HL-60 (cell line): ENCODE measurements around the gene NUDT17.

Experiments
- DNase-seq, 2 experiments: peaks; one replicate each; pipeline ENCODE4 v3.0.0-alpha.2; 2010 to 2020; ENCODE audit warnings: low read depth in 1 of 2, low spot score in 1 of 2
- H3K27ac ChIP-seq: fragments of 250-450 bp; sonication (Bioruptor Pico); replicated peaks from 2 replicates; pipeline ENCODE4 v1.5.1; 2020; ENCODE audit warnings: mild to moderate bottlenecking, moderate library complexity
- H3K27me3 ChIP-seq: fragments of 250-450 bp; sonication (Bioruptor Pico); 2 replicates; pipeline ENCODE4 v1.5.1; 2021; ENCODE audit warnings: mild to moderate bottlenecking, moderate library complexity; ENCODE audit not compliant: insufficient read depth, poor library complexity, severe bottlenecking
- H3K4me3 ChIP-seq: replicated peaks from 2 replicates; pipeline ENCODE4 v1.5.1; 2011; ENCODE audit warnings: mild to moderate bottlenecking, control low read depth, low read length; ENCODE audit not compliant: insufficient read depth
- GABPA ChIP-seq: IDR thresholded peaks from 2 replicates; pipeline ENCODE4 v1.6.1; 2012; ENCODE audit warnings: low read depth
- POLR2AphosphoS5 ChIP-seq: IDR thresholded peaks from 2 replicates; pipeline ENCODE4 v1.6.1; 2012; ENCODE audit warnings: low read depth
- SPI1 ChIP-seq: IDR thresholded peaks from 2 replicates; pipeline ENCODE4 v1.6.1; 2012; ENCODE audit warnings: low read depth, mild to moderate bottlenecking, borderline replicate concordance
- TF ChIP-seq, protein P1 (sequence below): IDR thresholded peaks from 2 replicates; pipeline ENCODE4 v1.6.1; 2012; ENCODE audit warnings: low read depth; ENCODE audit not compliant: insufficient replicate concordance
- TF ChIP-seq, protein P2 (sequence below): IDR thresholded peaks from one replicate; pipeline ENCODE4 v1.5.1; 2011; ENCODE audit warnings: low read length, control low read depth, inconsistent platforms; ENCODE audit not compliant: insufficient read depth

NUDT17 gene

DNA sequence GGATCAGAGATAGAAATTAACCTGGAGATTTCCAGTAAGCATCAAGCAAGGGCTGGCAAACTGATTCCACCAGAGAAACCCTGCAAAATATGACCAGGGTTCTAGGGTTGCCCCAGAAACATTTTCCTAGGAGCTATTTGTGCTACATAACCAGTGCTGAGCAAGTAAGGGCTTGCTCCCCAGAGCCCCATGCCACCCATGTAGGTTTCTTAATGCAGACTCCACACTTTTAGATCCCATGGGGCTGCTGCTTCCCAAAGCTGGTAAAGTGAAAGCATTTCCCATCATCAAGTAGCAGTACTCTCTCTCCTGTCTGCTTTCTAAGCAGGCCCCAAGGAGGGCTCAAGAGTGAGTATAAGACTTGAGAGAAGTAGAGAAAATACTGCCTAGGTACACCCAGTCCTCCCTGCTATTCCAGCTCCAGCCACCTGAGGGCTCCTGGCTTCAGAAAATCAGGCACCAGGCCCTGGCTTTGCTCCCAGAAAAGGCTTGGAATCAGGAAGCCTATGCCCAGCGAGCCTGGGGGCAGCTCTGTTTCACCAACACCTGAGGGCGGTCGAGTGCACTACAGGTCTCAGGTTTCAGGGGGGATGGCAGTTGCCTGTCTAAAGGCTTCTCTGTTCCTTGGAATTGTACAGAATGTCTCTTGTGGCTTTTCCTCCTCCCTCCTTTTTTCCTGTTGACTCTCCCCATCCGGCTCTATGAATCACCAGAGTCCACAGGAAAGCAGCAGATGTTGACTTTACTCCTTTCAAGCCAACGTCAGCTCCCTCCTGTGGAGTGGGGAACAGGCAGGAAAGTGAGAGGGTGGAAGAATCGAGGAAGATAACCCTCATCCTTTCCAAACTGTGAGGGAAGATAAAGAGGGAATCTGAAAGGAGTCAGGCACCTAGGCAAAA lies 46.4 kb downstream of the NUDT17 start:
- no peaks in the 10 kb centered on the region for H3K27me3 ChIP-seq
- no peak overlapping the region for H3K4me3 ChIP-seq
- TF ChIP-seq, protein P1, sequence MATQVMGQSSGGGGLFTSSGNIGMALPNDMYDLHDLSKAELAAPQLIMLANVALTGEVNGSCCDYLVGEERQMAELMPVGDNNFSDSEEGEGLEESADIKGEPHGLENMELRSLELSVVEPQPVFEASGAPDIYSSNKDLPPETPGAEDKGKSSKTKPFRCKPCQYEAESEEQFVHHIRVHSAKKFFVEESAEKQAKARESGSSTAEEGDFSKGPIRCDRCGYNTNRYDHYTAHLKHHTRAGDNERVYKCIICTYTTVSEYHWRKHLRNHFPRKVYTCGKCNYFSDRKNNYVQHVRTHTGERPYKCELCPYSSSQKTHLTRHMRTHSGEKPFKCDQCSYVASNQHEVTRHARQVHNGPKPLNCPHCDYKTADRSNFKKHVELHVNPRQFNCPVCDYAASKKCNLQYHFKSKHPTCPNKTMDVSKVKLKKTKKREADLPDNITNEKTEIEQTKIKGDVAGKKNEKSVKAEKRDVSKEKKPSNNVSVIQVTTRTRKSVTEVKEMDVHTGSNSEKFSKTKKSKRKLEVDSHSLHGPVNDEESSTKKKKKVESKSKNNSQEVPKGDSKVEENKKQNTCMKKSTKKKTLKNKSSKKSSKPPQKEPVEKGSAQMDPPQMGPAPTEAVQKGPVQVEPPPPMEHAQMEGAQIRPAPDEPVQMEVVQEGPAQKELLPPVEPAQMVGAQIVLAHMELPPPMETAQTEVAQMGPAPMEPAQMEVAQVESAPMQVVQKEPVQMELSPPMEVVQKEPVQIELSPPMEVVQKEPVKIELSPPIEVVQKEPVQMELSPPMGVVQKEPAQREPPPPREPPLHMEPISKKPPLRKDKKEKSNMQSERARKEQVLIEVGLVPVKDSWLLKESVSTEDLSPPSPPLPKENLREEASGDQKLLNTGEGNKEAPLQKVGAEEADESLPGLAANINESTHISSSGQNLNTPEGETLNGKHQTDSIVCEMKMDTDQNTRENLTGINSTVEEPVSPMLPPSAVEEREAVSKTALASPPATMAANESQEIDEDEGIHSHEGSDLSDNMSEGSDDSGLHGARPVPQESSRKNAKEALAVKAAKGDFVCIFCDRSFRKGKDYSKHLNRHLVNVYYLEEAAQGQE, result no peak
- TF ChIP-seq SPI1 (no peak), POLR2AphosphoS5 (no peak)
- TF ChIP-seq, protein P2, sequence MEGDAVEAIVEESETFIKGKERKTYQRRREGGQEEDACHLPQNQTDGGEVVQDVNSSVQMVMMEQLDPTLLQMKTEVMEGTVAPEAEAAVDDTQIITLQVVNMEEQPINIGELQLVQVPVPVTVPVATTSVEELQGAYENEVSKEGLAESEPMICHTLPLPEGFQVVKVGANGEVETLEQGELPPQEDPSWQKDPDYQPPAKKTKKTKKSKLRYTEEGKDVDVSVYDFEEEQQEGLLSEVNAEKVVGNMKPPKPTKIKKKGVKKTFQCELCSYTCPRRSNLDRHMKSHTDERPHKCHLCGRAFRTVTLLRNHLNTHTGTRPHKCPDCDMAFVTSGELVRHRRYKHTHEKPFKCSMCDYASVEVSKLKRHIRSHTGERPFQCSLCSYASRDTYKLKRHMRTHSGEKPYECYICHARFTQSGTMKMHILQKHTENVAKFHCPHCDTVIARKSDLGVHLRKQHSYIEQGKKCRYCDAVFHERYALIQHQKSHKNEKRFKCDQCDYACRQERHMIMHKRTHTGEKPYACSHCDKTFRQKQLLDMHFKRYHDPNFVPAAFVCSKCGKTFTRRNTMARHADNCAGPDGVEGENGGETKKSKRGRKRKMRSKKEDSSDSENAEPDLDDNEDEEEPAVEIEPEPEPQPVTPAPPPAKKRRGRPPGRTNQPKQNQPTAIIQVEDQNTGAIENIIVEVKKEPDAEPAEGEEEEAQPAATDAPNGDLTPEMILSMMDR, result peak; percentile 95
- H3K27ac ChIP-seq, result no peak overlapping the region
- peak; percentile 48 to 61 for DNase-seq

DNA sequence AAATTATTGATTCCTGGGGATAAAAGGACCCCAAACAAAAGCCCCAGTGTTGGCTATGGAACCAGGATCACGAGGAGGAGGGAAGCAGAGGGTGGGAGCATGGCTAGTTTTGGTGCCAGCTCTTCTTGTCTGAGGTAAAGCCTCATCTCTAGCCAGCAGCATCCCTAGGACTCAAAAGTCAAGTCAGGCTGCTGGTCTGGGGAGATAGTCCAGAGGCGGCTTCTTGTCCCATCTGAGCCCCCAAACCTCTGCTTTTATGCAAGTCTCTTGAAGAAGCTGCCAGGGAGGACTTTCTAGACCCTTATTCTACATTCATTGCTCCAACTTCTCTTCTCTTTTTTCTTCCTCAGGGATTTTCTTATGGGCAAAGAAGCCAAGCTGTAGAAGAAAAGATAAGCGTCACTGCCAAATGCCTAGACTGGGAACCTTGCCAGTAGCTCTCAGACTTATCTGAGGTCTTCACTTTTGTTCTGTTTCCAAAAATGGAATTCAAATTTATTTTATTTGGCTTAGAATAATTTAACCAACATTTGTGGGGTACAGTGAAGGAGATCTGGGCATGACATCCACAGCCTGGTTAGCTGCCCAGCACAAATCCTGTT lies 47.2 kb downstream of the NUDT17 start:
- H3K4me3 ChIP-seq, result no peak overlapping the region
- DNase-seq, result no peak

DNA sequence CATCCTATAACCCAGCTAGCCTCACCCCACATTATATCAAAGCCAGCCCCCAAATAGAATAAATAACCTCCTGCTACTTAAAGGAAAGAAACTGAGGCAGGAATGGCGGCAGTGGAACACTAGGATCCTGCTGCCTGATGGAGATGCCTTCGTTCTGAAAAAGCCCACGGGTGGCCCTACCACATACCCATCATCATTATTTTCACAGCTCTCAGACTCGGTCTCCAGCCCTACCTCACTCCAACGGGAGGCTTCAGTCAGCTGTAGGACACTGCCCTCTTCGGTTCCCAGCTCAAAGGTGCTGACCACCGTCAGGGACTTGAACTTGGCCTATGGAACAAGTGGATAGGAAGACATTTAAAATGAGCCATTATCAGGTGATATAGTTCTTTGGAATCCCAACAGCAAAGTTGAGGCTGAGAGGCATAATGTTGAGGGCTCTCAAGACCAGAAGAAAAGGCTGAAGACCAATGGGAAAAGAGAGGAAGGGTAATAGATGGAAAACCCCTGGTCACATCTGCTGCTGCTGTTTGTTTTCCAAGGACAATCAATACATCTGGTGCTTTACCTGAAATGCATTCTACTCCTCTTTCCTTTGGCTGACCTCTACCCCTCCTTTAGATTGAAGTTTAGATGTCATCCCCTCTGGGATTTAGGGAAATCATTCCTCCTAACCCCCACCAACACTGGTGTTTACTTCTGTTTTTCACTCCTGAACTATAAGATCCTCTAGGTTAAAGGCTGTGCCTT lies 48.1 kb downstream of the NUDT17 start:
- TF ChIP-seq, protein P2, result no peak
- TF ChIP-seq POLR2AphosphoS5, result no peak
- no peak for TF ChIP-seq GABPA
- no peak for TF ChIP-seq SPI1
- TF ChIP-seq, protein P1, result no peak
- no peak overlapping the region for H3K27ac ChIP-seq
- no peaks in the 10 kb centered on the region for H3K27me3 ChIP-seq
- no peak overlapping the region for H3K4me3 ChIP-seq
- DNase-seq, result no peak

More for the DNA sequence above, 47.2 kb downstream of the NUDT17 start:
- Histone ChIP-seq H3K27me3 (no peaks in the 10 kb centered on the region), H3K27ac (no peak overlapping the region)
- TF ChIP-seq, protein P1, result no peak
- TF ChIP-seq GABPA (no peak), POLR2AphosphoS5 (no peak), SPI1 (no peak)
- TF ChIP-seq, protein P2, result no peak
